HG02759 (cell line): Measurements from ENCODE around the gene PCDHB7.
"Not testable (repeated sequence)": the region's sequence is repeated elsewhere in the genome, so short reads cannot be mapped to it uniquely, and the experiment has no call there.

Experiments used
- ATAC-seq: cut with Tn5 transposase; IDR thresholded peaks from one replicate; pipeline ENCODE4 v1.9.1; 2021; ENCODE audit warnings: mild to moderate bottlenecking, moderate library complexity; ENCODE audit not compliant: unreplicated experiment

The PCDHB7 gene

DNA sequence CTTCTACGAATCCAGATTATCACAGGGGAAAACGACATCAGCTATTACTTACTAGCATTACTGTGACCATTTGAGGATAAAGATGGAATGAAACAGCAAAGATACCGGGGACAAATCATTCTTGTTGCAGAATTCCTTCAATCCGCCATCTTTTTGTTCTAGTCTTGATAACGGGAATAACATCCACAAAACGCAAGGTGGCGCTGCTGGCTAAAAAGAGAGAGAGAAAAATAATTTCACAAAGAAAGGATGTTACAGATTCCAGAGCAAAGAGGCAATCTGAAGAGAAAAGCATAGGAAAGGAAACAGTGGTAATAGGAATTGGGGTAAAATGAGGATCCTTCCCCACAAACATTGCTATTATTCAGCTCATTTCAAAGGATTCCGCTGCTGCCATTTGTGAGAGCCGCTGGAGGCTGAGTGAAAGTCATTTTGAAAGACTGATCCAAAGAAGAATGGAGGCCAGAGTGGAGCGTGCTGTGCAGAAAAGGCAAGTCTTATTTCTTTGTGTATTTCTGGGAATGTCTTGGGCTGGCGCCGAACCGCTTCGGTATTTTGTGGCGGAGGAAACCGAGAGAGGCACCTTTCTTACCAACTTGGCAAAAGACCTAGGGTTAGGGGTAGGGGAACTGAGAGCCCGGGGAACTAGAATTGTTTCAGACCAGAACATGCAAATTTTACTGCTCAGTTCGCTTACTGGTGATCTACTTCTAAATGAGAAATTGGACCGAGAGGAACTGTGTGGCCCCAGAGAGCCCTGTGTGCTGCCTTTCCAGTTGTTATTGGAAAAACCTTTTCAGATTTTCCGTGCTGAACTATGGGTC lies at the start of gene PCDHB7:
Gene PCDHB7, plus strand, starts transcription at position 264 of the 824 bp plus-strand sequence. Its CDS starts 192 bp downstream, at position 456.
- no peak for ATAC-seq

DNA sequence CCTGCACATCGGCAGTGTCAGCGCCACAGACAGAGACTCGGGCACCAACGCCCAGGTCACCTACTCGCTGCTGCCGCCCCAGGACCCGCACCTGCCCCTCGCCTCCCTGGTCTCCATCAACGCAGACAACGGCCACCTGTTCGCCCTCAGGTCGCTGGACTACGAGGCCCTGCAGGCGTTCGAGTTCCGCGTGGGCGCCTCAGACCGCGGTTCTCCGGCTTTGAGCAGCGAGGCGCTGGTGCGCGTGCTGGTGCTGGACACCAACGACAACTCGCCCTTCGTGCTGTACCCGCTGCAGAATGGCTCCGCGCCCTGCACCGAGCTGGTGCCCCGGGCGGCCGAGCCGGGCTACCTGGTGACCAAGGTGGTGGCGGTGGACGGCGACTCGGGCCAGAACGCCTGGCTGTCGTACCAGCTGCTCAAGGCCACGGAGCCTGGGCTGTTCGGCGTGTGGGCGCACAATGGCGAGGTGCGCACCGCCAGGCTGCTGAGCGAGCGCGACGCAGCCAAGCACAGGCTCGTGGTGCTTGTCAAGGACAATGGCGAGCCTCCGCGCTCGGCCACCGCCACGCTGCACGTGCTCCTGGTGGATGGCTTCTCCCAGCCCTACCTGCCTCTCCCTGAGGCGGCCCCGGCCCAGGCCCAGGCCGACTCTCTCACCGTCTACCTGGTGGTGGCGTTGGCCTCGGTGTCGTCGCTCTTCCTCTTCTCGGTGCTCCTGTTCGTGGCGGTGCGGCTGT lies 48.9 kb upstream of the PCDHB7 start:
- ATAC-seq = not testable (repeated sequence)

DNA sequence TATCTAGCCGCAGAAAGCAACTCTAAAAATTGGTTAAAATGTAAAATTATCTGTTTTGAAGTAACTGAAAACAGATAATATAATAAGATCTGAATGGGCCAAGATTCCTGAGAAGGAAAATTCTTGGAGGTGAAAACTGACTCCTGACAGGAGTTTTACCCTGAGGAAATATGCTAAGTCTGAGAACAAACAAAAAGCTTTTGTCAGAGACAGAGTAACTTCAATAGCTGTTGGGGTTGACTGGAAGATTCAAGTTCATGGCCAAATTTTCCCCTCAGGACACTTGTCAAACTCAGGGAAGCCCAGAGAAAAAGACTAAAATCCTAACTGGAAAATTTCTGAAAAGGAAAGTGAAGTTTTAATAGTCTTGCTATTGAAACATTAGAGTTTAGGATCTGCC lies 45.1 kb upstream of the PCDHB7 start:
- ATAC-seq = no peak

- no peak for ATAC-seq
Measured at GRCh38 chr5:141135030-141135717, 37.3 kb upstream of the PCDHB7 start, which contains the start of gene PCDHB5. TSS of gene PCDHB5 (plus strand) at chr5:141135206. CDS start at chr5:141135435, 229 bp downstream.

GRCh38 chr5:141135718-141136266 lies 36.7 kb upstream of the PCDHB7 start:
- ATAC-seq = no peak

- not testable (repeated sequence) for ATAC-seq
Measured at GRCh38 chr5:141137346-141137745, 35.1 kb upstream of the PCDHB7 start.

GRCh38 chr5:141149812-141150211 lies 22.6 kb upstream of the PCDHB7 start, which contains the start of gene PCDHB6:
TSS of gene PCDHB6 (plus strand) at chr5:141150057. CDS start at chr5:141150258, 201 bp downstream.
- no peak for ATAC-seq

DNA sequence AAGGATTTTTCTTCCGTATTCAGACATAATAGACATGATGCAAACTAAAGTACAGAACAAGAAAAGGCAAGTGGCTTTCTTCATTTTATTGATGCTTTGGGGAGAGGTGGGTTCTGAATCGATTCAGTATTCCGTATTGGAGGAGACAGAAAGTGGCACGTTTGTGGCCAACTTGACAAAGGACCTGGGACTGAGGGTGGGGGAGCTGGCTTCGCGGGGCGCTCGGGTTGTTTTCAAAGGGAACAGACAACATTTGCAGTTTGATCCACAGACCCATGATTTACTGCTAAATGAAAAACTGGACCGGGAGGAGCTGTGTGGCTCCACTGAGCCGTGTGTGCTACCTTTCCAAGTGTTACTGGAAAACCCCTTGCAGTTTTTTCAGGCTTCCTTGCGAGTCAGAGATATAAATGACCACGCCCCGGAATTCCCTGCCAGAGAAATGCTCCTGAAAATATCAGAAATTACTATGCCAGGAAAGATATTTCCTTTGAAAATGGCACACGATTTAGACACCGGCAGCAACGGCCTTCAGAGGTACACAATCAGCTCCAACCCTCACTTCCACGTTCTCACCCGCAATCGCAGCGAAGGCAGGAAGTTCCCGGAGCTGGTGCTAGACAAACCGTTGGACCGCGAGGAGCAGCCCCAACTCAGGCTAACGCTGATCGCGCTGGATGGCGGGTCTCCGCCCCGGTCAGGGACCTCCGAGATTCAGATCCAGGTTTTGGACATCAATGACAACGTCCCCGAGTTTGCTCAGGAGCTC lies 22.0 kb upstream of the PCDHB7 start:
- no peak for ATAC-seq

DNA sequence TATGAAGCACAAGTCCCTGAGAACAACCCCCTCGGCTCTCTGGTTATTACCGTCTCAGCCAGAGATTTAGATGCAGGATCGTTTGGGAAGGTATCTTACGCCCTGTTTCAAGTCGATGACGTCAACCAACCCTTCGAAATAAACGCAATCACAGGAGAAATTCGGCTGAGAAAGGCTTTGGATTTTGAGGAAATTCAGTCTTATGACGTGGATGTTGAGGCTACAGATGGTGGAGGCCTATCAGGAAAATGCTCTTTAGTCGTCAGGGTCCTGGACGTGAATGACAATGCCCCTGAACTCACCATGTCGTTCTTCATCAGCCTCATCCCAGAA lies 21.5 kb upstream of the PCDHB7 start:
- no peak for ATAC-seq

DNA sequence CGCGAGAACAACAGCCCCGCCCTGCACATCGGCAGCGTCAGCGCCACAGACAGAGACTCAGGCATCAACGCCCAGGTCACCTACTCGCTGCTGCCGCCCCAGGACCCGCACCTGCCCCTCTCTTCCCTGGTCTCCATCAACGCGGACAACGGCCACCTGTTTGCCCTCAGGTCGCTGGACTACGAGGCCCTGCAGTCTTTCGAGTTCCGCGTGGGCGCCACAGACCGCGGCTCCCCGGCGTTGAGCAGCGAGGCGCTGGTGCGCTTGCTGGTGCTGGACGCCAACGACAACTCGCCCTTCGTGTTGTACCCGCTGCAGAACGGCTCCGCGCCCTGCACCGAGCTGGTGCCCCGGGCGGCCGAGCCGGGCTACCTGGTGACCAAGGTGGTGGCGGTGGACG lies 20.8 kb upstream of the PCDHB7 start:
- not testable (repeated sequence) for ATAC-seq

DNA sequence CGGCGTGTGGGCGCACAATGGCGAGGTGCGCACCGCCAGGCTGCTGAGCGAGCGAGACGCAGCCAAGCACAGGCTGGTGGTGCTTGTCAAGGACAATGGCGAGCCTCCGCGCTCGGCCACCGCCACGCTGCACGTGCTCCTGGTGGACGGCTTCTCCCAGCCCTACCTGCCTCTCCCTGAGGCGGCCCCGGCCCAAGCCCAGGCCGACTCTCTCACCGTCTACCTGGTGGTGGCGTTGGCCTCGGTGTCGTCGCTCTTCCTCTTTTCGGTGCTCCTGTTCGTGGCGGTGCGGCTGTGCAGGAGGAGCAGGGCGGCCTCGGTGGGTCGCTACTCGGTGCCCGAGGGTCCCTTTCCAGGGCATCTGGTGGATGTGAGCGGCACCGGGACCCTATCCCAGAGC lies 20.3 kb upstream of the PCDHB7 start:
- ATAC-seq = not testable (repeated sequence)

- no peak for ATAC-seq
Measured at GRCh38 chr5:141155540-141156374, 16.7 kb upstream of the PCDHB7 start.

DNA sequence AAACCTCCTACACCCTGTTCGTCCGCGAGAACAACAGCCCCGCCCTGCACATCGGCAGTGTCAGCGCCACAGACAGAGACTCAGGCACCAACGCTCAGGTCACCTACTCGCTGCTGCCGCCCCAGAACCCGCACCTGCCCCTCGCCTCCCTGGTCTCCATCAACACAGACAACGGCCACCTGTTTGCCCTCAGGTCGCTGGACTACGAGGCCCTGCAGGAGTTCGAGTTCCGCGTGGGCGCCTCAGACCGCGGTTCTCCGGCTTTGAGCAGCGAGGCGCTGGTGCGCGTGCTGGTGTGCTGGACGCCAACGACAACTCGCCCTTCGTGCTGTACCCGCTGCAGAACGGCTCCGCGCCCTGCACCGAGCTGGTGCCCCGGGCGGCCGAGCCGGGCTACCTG lies 15.1 kb upstream of the PCDHB7 start:
- ATAC-seq = not testable (repeated sequence)

GRCh38 chr5:141157901-141158300 lies 14.5 kb upstream of the PCDHB7 start:
- ATAC-seq = not testable (repeated sequence)

GRCh38 chr5:141174291-141175104 lies 2.1 kb downstream of the PCDHB7 start:
- ATAC-seq = not testable (repeated sequence)

DNA sequence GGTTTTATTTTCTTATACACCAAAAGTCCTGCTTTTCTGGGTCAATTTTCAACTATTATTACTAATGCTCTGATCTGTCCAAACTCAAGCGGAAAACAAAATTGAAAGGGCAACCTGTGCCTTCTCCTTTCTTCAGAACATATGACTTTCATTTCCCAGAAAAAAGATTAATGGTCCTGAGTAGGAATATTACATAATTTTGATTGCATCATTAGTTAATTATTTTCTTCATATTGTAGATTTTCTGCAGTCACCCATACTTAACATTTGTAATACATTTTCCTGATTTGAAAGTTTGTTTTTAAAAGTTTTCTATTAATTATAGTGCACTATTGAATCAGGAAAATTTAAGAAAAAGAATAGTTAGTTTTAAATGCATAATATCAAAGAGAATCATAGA lies 3.5 kb downstream of the PCDHB7 start:
- no peak for ATAC-seq

GRCh38 chr5:141177577-141178191 lies 5.2 kb downstream of the PCDHB7 start, which contains the start of gene PCDHB8:
TSS of gene PCDHB8 (plus strand) at chr5:141177790. CDS start at chr5:141178035, 245 bp downstream.
- ATAC-seq = not testable (repeated sequence)

DNA sequence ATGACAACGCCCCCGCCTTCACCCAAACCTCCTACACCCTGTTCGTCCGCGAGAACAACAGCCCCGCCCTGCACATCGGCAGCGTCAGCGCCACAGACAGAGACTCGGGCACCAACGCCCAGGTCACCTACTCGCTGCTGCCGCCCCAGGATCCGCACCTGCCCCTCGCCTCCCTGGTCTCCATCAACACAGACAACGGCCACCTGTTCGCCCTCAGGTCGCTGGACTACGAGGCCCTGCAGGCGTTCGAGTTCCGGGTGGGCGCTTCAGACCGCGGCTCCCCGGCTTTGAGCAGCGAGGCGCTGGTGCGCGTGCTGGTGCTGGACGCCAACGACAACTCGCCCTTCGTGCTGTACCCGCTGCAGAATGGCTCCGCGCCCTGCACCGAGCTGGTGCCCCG lies 6.9 kb downstream of the PCDHB7 start:
- ATAC-seq = not testable (repeated sequence)
